ENCODE results near the gene PLAGL2.

DNA sequence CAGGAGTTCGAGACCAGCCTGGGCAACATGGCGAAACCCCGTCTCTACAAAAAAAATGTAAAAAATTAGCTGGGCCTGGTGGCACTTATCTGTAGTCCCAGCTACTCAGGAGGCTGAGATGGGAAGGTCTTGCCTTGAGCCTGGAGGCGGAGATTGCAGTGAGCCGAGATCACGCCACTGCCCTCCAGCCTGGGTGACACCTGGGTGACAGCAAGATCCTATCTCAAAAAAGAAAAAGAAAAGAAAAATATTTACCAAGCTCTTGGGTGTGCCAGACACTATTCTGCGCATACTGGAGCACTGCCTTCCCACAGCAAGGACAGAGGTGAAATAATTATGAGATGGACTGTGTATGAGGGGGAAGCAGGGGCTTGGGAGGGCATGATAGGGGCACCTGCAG, 19.8 kb upstream of the PLAGL2 start:
- TF ChIP-seq POLR2A (IDR thresholded peaks at IDR 0.05; ENCODE audit: low read depth, low read length) = no peak
- TF ChIP-seq POLR2AphosphoS5 (IDR thresholded peaks at IDR 0.05; ENCODE audit: low read depth, low read length) = no peak
- TF ChIP-seq POU2F2 (IDR thresholded peaks at IDR 0.05; ENCODE audit: low read depth, low read length) = no peak
